B cell (primary cell): ENCODE measurements around the gene TMEM87A. TPM values are rescaled to one million over a fixed set of nuclear protein-coding genes. Genes with fewer than 3 reads are reported as not detected.

Experiments
- ATAC-seq: fragments of 200-7000 bp; cut with Tn5 transposase; one replicate; pipeline ENCODE4 v1.10.0; 2021; ENCODE audit warnings: low read depth, mild to moderate bottlenecking, moderate number of reproducible peaks, moderate library complexity
- CTCF ChIA-PET: fragments of 350-600 bp; sonication (Branson Sonifier 250); formaldehyde crosslinking; loops from one replicate; lab custom pipeline; 2021; ENCODE audit warnings: antibody characterized with exemption, inconsistent platforms; lab: Charles Lee
- POLR2A ChIA-PET: fragments of 350-600 bp; sonication (Branson Sonifier 250); formaldehyde crosslinking; loops from one replicate; lab custom pipeline; 2021; ENCODE audit warnings: antibody characterized with exemption; lab: Charles Lee
- DNase-seq: peaks from one replicate; pipeline ENCODE4 v3.0.0; 2013
- H2AFZ ChIP-seq: 2 replicates; pipeline ENCODE4 v1.6.1; 2012; ENCODE audit warnings: mild to moderate bottlenecking, low read depth, low read length; ENCODE audit not compliant: insufficient read depth, poor library complexity, severe bottlenecking
- H3K27ac ChIP-seq, 2 donors: 1 replicate in 1 of 2; 2 replicates in 1 of 2; pipeline ENCODE4 v1.5.1; 2012 to 2013; ENCODE audit warnings: low read length in 2 of 2, mild to moderate bottlenecking in 2 of 2, moderate library complexity in 1 of 2
- H3K27me3 ChIP-seq, 4 experiments: fragments of 200-600 bp in 1 of 4; sonication (generic) in 1 of 4; replicated peaks in 1 of 4; 1 replicate in 2 of 4; 2 replicates in 2 of 4; pipeline versions ENCODE4 v1.6.1 to v1.7.0; 2013 to 2016; ENCODE audit warnings: low read length in 3 of 4, mild to moderate bottlenecking in 2 of 4, mixed read lengths in 1 of 4, moderate library complexity in 1 of 4; ENCODE audit not compliant: insufficient read depth in 4 of 4, control insufficient read depth in 3 of 4; ENCODE audit errors: control extremely low read depth in 1 of 4
- H3K36me3 ChIP-seq, 2 experiments: replicated peaks in 1 of 2; 1 replicate in 1 of 2; 2 replicates in 1 of 2; pipeline versions ENCODE4 v1.6.1 to v1.7.1; 2013; ENCODE audit warnings: low read length in 1 of 2; ENCODE audit not compliant: insufficient read depth in 2 of 2, control insufficient read depth in 1 of 2; ENCODE audit errors: control extremely low read depth in 1 of 2, extremely low read depth in 1 of 2
- H3K4me1 ChIP-seq, 2 donors: fragments of 200-600 bp in 1 of 2; sonication (generic) in 1 of 2; 1 replicate in 1 of 2; 2 replicates in 1 of 2; pipeline versions ENCODE4 v1.5.1 to v1.6.1; 2013 to 2017; ENCODE audit warnings: low read length in 2 of 2; ENCODE audit not compliant: control insufficient read depth in 2 of 2, insufficient read depth in 2 of 2
- H3K4me2 ChIP-seq: replicated peaks from 2 replicates; pipeline ENCODE3; 2012; ENCODE audit warnings: mild to moderate bottlenecking, low read depth, low read length; ENCODE audit not compliant: poor library complexity, severe bottlenecking
- H3K4me3 ChIP-seq, 5 experiments: fragments of 200-600 bp in 1 of 5; sonication (generic) in 1 of 5; 1 replicate in 3 of 5; 2 replicates in 2 of 5; pipeline versions ENCODE4 v1.5.1 to v1.7.0; 2011 to 2016; ENCODE audit warnings: low read length in 4 of 5, mild to moderate bottlenecking in 4 of 5, low read depth in 2 of 5, control low read depth in 1 of 5, moderate library complexity in 1 of 5; ENCODE audit not compliant: insufficient read depth in 1 of 5; ENCODE audit errors: control extremely low read depth in 1 of 5, extremely low read depth in 1 of 5
- H3K79me2 ChIP-seq: fragments of 200-600 bp; sonication (generic); one replicate; pipeline ENCODE4 v1.6.0; 2016; ENCODE audit warnings: low read length; ENCODE audit not compliant: control insufficient read depth, insufficient read depth
- H3K9ac ChIP-seq: fragments of 200-600 bp; sonication (generic); 2 replicates; pipeline ENCODE4 v1.6.1; 2017; ENCODE audit warnings: mild to moderate bottlenecking, low read length, moderate library complexity
- H3K9me3 ChIP-seq, 3 donors: one replicate each; pipeline versions ENCODE4 v1.6.1 to v1.7.1; 2013; ENCODE audit warnings: low read length in 2 of 3; ENCODE audit not compliant: control insufficient read depth in 2 of 3, insufficient read depth in 1 of 3; ENCODE audit errors: control extremely low read depth in 1 of 3
- H4K20me1 ChIP-seq: 2 replicates; pipeline ENCODE4 v1.6.0; 2012; ENCODE audit warnings: mild to moderate bottlenecking, low read length; ENCODE audit not compliant: insufficient read depth, control insufficient read depth, poor library complexity, severe bottlenecking
- H3K27ac Mint-ChIP-seq: one replicate; pipeline ENCODE4 v1.8.0; 2021; ENCODE audit warnings: mixed read lengths
- H3K27me3 Mint-ChIP-seq: one replicate; pipeline ENCODE4 v1.8.0; 2021; ENCODE audit warnings: mixed read lengths
- H3K4me1 Mint-ChIP-seq: one replicate; pipeline ENCODE4 v1.8.0; 2021; ENCODE audit warnings: mixed read lengths
- H3K4me3 Mint-ChIP-seq: one replicate; pipeline ENCODE4 v1.8.0; 2021; ENCODE audit warnings: mixed read lengths
- H3K9me3 Mint-ChIP-seq: one replicate; pipeline ENCODE4 v1.8.0; 2022; ENCODE audit warnings: mixed read lengths; ENCODE audit not compliant: insufficient read depth
- CTCF ChIP-seq: fragments of 200-600 bp; IDR thresholded peaks from one replicate; pipeline ENCODE4 v1.8.0; 2022; ENCODE audit warnings: antibody characterized with exemption, mild to moderate bottlenecking
- EZH2 ChIP-seq: IDR thresholded peaks from 2 replicates; pipeline ENCODE4 v1.6.1; 2012; ENCODE audit warnings: borderline replicate concordance, low read depth, mild to moderate bottlenecking, moderate library complexity, low read length; ENCODE audit not compliant: insufficient read depth, poor library complexity, severe bottlenecking
- WGBS: methylation state at CpG from one replicate; pipeline ENCODE4 v1.1.5; 2013; ENCODE audit warnings: missing lambda C conversion rate; ENCODE audit not compliant: insufficient coverage; 5-methylcytosine and 5-hydroxymethylcytosine counted together
- intact Hi-C: fragments of 100-400 bp; cut with micrococcal nuclease; formaldehyde crosslinking; loops from one replicate; pipeline ENCODE4 v1.10.0; 2022
- polyA plus RNA-seq: library from polyadenylated mRNA; depleted of rRNA; stranded (reverse); fragments of >200 nt; gene quantifications from 2 replicates; pipeline ENCODE4 v1.2.3, GENCODE V29; 2012
- total RNA-seq, 2 donors: library from RNA; stranded (reverse); fragments of 120-200 nt in 1 of 2; gene quantifications; 1 replicate in 1 of 2; 2 replicates in 1 of 2; pipeline versions ENCODE4 v1.2.3 to v1.2.4, GENCODE V29; 2013 to 2022

Gene TMEM87A
- total and polyA plus RNA-seq, 2 donors (not counting 1 experiment from before 2014, with no cell fraction given), result 14.5 to 61.5 TPM

- H3K4me1 ChIP-seq, result no peaks in the 10 kb centered on the region
- intact Hi-C loops, result no loop called here
- no peak for DNase-seq
- no peak for TF ChIP-seq EZH2
- TF ChIP-seq CTCF, result no peak
- H3K4me3 ChIP-seq, result no peak overlapping the region
- ChIA-PET POLR2A (no interaction called here), CTCF (no interaction called here)
- Mint-ChIP-seq H3K4me1 (no peaks in the 10 kb centered on the region), H3K4me3 (no peak overlapping the region), H3K9me3 (no peaks in the 10 kb centered on the region), H3K27ac (no peak overlapping the region), H3K27me3 (no peaks in the 10 kb centered on the region)
- H3K79me2 ChIP-seq, result no peaks in the 10 kb centered on the region
- H3K9me3 ChIP-seq, result no peaks in the 10 kb centered on the region
- H2AFZ ChIP-seq, result no peak overlapping the region
- H4K20me1 ChIP-seq, result no peaks in the 10 kb centered on the region
- no peaks in the 10 kb centered on the region for H3K27me3 ChIP-seq
- peaks cover 14 to 66% of the 10 kb centered on the region in 2 experiments for H3K36me3 ChIP-seq
- ATAC-seq, result no peak
- H3K27ac ChIP-seq, result no peak overlapping the region
- no peak overlapping the region for H3K9ac ChIP-seq
- no peak overlapping the region for H3K4me2 ChIP-seq
- WGBS, result no CpG with 5 or more reads among the region's 2 CpGs
Observed at GRCh38 chr15:42178056-42178455, 95.2 kb downstream of the TMEM87A start.

- Mint-ChIP-seq H3K9me3 (no peaks in the 10 kb centered on the region), H3K4me3 (no peak overlapping the region), H3K4me1 (peaks cover 12% of the 10 kb centered on the region), H3K27me3 (no peaks in the 10 kb centered on the region), H3K27ac (no peak overlapping the region)
- Histone ChIP-seq H3K27ac (no peak overlapping the region), H4K20me1 (no peaks in the 10 kb centered on the region), H3K9ac (no peak overlapping the region), H3K9me3 (no peaks in the 10 kb centered on the region), H3K27me3 (no peaks in the 10 kb centered on the region), H3K4me3 (no peak overlapping the region), H3K4me1 (peaks cover 7 to 9% of the 10 kb centered on the region in 2 donors), H3K4me2 (no peak overlapping the region), H3K79me2 (no peaks in the 10 kb centered on the region), H2AFZ (no peak overlapping the region), H3K36me3 (peaks cover 16 to 62% of the 10 kb centered on the region in 2 experiments)
- WGBS, result 80% methylated on average over 3 of the region's 5 CpGs
- ChIA-PET CTCF (no interaction called here), POLR2A (no interaction called here)
- ATAC-seq (no peak), DNase-seq (no peak)
- intact Hi-C loops, result no loop called here
- no peak for TF ChIP-seq EZH2
Observed at GRCh38 chr15:42175671-42176070, 97.6 kb downstream of the TMEM87A start.
